Parathyroid adenoma (tissue), 2 donors: ENCODE data around the gene KRTAP10-12.

ENCODE experiments used
- H2AFZ ChIP-seq: fragments of 300-600 bp; sonication (generic); one replicate; pipeline ENCODE4 v1.7.0; 2017; ENCODE audit warnings: antibody characterized with exemption, mild to moderate bottlenecking
- H3K27ac ChIP-seq: fragments of 300-600 bp; sonication (generic); one replicate; pipeline ENCODE4 v1.7.0; 2017
- H3K27me3 ChIP-seq: fragments of 300-600 bp; sonication (generic); one replicate; pipeline ENCODE4 v1.7.0; 2017; ENCODE audit warnings: low read length; ENCODE audit not compliant: control insufficient read depth, insufficient read depth
- H3K36me3 ChIP-seq: fragments of 300-600 bp; sonication (generic); one replicate; pipeline ENCODE4 v1.7.0; 2017; ENCODE audit warnings: low read length; ENCODE audit not compliant: control insufficient read depth, insufficient read depth
- H3K4me1 ChIP-seq: fragments of 300-600 bp; sonication (generic); one replicate; pipeline ENCODE4 v1.7.0; 2017; ENCODE audit warnings: control low read depth
- H3K4me2 ChIP-seq: fragments of 300-600 bp; sonication (generic); one replicate; pipeline ENCODE4 v1.7.0; 2017; ENCODE audit warnings: low read length
- H3K4me3 ChIP-seq: fragments of 300-600 bp; sonication (generic); one replicate; pipeline ENCODE4 v1.7.0; 2017; ENCODE audit warnings: low read depth, low read length
- H3K79me2 ChIP-seq: fragments of 300-600 bp; sonication (generic); one replicate; pipeline ENCODE4 v1.7.0; 2017; ENCODE audit warnings: control low read depth
- H3K9ac ChIP-seq: fragments of 300-600 bp; sonication (generic); one replicate; pipeline ENCODE4 v1.7.0; 2017; ENCODE audit warnings: mild to moderate bottlenecking
- H3K9me3 ChIP-seq: fragments of 300-600 bp; sonication (generic); one replicate; pipeline ENCODE4 v1.7.0; 2017; ENCODE audit warnings: low read length; ENCODE audit not compliant: control insufficient read depth
- TF ChIP-seq, protein P1 (sequence below): fragments of 300-600 bp; sonication (generic); IDR thresholded peaks from one replicate; pipeline ENCODE4 v1.7.0; 2017; ENCODE audit warnings: antibody characterized with exemption, mild to moderate bottlenecking
- donor health status: primary hyperparathyroidism.

The KRTAP10-12 gene

DNA sequence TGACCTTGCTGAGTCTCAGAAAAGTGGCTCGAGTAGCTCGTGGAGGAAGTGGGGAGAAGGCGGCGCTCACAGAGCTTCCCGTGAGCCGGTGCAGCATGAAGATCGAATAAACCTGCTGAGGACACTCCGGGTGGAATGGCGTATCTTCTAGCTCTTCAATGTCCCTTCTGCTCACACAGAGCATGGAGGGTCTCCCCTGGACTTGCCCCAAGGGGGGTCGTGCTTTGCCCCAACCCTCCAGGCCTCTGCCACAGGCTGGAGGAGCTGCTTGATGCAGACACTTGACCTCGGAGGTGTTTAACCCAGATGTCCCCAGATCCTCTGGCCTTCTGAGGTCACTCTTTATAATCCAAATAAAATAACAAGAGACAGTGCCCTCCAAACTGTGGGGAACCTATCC, 2.2 kb upstream of the KRTAP10-12 start:
- Histone ChIP-seq H3K79me2 (no peaks in the 10 kb centered on the region), H3K27me3 (no peaks in the 10 kb centered on the region), H3K36me3 (no peaks in the 10 kb centered on the region), H3K4me3 (no peak overlapping the region), H3K27ac (no peak overlapping the region), H3K9ac (no peak overlapping the region), H2AFZ (no peak overlapping the region), H3K4me1 (no peaks in the 10 kb centered on the region), H3K4me2 (no peak overlapping the region), H3K9me3 (no peaks in the 10 kb centered on the region)
- TF ChIP-seq, protein P1, sequence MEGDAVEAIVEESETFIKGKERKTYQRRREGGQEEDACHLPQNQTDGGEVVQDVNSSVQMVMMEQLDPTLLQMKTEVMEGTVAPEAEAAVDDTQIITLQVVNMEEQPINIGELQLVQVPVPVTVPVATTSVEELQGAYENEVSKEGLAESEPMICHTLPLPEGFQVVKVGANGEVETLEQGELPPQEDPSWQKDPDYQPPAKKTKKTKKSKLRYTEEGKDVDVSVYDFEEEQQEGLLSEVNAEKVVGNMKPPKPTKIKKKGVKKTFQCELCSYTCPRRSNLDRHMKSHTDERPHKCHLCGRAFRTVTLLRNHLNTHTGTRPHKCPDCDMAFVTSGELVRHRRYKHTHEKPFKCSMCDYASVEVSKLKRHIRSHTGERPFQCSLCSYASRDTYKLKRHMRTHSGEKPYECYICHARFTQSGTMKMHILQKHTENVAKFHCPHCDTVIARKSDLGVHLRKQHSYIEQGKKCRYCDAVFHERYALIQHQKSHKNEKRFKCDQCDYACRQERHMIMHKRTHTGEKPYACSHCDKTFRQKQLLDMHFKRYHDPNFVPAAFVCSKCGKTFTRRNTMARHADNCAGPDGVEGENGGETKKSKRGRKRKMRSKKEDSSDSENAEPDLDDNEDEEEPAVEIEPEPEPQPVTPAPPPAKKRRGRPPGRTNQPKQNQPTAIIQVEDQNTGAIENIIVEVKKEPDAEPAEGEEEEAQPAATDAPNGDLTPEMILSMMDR, result no peak

DNA sequence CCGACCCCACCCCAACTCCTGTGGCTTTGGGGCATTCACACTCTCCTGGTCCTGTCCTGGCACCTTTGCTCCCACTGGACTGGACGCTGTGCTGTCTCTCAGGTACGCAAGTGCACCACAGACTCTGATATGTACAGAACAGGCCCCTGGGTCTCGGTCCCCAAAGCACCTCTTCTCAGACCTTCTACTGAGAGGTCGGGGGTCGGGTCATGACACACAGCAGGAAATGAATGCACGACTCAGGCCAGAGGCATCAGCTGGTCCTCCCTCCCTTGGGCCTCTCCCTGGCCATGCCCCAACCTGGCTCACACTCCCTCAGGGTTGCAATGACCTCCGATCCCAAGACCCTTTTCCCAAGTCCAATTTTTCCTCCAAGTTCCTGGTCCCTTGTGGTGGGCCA, 1.8 kb upstream of the KRTAP10-12 start:
- TF ChIP-seq, protein P1, result no peak
- no peaks in the 10 kb centered on the region for H3K27me3 ChIP-seq

DNA sequence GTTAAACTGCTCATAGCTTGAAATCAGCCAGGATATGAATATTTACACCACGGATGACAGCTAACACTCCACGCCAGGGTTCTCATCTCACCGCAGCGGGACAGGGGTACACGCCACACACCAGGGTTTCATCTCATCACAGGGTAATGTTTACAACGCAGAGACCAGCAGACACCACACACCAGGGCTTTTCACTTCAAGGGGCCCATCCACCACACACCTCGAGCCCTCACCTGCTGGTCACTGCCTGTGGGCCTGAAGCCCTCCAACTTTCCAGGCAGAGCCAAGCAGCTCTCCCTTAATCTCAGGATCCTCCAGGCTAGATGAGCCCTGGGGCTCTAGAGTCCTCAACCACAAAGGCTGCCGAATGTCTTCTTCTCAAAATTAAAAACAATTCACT, 1.3 kb upstream of the KRTAP10-12 start:
- Histone ChIP-seq H3K79me2 (no peaks in the 10 kb centered on the region), H3K9me3 (no peaks in the 10 kb centered on the region), H2AFZ (no peak overlapping the region), H3K4me3 (no peak overlapping the region), H3K27me3 (no peaks in the 10 kb centered on the region), H3K4me1 (no peaks in the 10 kb centered on the region), H3K27ac (no peak overlapping the region), H3K36me3 (no peaks in the 10 kb centered on the region), H3K9ac (no peak overlapping the region), H3K4me2 (no peak overlapping the region)
- TF ChIP-seq, protein P1, result no peak

More for the DNA sequence above, 1.8 kb upstream of the KRTAP10-12 start:
- no peak overlapping the region for H3K9ac ChIP-seq
- H2AFZ ChIP-seq, result no peak overlapping the region
- H3K79me2 ChIP-seq, result no peaks in the 10 kb centered on the region
- no peaks in the 10 kb centered on the region for H3K4me1 ChIP-seq
- no peak overlapping the region for H3K27ac ChIP-seq
- no peak overlapping the region for H3K4me2 ChIP-seq
- no peaks in the 10 kb centered on the region for H3K36me3 ChIP-seq
- H3K9me3 ChIP-seq, result no peaks in the 10 kb centered on the region
- H3K4me3 ChIP-seq, result no peak overlapping the region

DNA sequence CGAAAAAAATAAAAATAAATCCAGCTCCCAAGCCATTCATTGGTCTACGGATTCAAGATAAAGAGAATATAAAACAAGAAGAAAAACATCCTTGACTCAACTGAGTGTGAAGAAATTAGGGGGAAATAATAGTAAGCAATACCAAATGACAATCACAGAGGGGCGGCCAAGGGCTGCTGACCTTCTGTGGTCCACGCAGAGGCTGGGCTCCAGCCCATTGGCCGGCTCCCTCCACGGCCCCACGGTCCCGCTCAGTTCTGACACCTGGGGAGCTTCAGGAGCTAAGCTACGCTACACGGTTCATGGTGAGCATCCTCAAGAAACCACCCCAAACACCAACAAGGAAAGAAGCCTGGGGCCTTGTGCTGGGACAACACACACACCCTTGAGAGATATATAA, 400 bp upstream of the KRTAP10-12 start:
- Histone ChIP-seq H3K4me3 (no peak overlapping the region), H2AFZ (no peak overlapping the region), H3K4me2 (no peak overlapping the region), H3K9ac (no peak overlapping the region), H3K4me1 (no peaks in the 10 kb centered on the region), H3K9me3 (no peaks in the 10 kb centered on the region), H3K36me3 (no peaks in the 10 kb centered on the region), H3K27ac (no peak overlapping the region), H3K27me3 (no peaks in the 10 kb centered on the region), H3K79me2 (no peaks in the 10 kb centered on the region)
- TF ChIP-seq, protein P1, result no peak
